GM19467 (cell line): ENCODE measurements around the gene FERMT2.

Experiments used
- ATAC-seq: cut with Tn5 transposase; IDR thresholded peaks from one replicate; pipeline ENCODE4 v1.9.1; 2021; ENCODE audit warnings: mild to moderate bottlenecking, moderate library complexity; ENCODE audit not compliant: unreplicated experiment

Gene FERMT2

GRCh38 chr14:52829527-52830185 lies 121.2 kb downstream of the FERMT2 start:
- ATAC-seq: no peak

GRCh38 chr14:52827426-52827825 lies 123.4 kb downstream of the FERMT2 start:
- no peak for ATAC-seq

- ATAC-seq: no peak
Measured at GRCh38 chr14:52825085-52825484, 125.8 kb downstream of the FERMT2 start.

- no peak for ATAC-seq
Measured at GRCh38 chr14:52824462-52824861, 126.4 kb downstream of the FERMT2 start.

DNA sequence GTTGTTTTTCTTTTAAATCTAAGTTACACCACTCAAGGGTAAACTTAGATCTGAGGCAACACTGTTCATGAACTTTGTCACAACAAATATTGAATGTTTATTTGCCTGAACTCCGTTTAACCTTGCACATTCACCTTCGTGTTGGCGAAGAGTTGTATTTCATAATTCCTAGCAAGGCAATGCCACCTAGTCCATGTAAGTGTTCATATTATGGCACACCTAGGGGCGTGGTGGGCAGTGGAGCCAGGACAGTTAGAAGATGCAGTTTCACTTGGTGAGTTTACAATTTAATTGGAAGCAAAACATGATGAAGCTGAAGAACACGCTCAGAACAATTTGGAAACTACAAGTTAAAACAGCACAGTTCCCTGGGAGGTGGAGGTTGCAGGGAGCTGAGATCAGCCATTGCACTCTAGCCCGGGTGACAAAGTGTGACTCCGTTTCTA lies 129.0 kb downstream of the FERMT2 start:
- ATAC-seq: no peak

GRCh38 chr14:52808101-52808500 lies 142.7 kb downstream of the FERMT2 start:
- ATAC-seq: no peak
